Measurements from ENCODE around the gene NOS1. TPM values are rescaled to one million over a fixed set of nuclear protein-coding genes. Genes with fewer than 3 reads are reported as not detected.

The NOS1 gene
- total and polyA plus RNA-seq, 2 of the 8 experiments (the other 6 are each of a cell fraction or from before 2014, with no cell fraction given): 1.5 to 2.0 TPM

DNA sequence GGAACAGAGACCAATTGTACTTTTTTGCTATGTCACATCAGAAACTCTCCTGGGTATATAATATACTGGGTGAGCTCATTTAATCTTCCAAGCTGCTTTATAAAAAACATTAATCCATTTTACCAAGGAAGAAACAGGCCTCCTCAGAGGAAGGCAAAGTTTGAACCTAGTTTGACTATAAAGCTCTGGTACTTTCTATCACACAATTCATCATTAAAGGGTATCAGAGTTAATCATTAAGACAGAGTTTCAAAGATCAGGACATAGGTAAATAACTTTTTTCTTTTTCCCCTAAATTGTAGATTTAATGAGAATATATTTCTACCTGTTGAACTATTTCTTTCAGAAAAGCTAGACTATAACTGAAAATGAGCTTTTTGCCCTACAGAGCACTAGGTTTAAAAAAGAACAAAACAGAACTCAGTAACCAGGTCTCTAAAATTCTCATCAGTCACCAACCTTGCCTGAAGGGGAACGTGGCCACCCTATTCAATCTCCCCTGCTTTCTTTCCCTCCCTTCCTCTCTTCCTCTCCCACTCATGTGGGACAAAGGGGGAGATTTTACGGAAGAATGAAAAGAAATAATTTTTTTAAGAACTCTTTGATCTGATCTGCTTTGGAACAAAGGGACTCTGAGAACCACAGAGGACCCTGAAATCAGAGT, 189.8 kb downstream of the NOS1 start:
- Histone ChIP-seq H2BK120ac (replicated peaks; ENCODE audit: low read depth, low read length) (no peak overlapping the region), H4K91ac (replicated peaks; ENCODE audit: insufficient read length, low read length) (no peak overlapping the region), H3K4me2 (ENCODE audit: insufficient read depth in 1 of 2, low read depth in 2 of 2, low read length in 2 of 2) (no peak overlapping the region), H2BK20ac (ENCODE audit: low read length) (no peak overlapping the region), H3K23me2 (ENCODE audit: low read depth, low read length) (no peaks in the 10 kb centered on the region), H4K5ac (ENCODE audit: insufficient read length, low read depth, low read length) (no peak overlapping the region), H3K4me1 (replicated peaks in 1 of 4; ENCODE audit: control insufficient read depth in 3 of 4, insufficient read depth in 4 of 4, low read length in 3 of 4) (no peaks in the 10 kb centered on the region), H3K23ac (ENCODE audit: insufficient read length) (no peak overlapping the region), H3K9ac (replicated peaks in 1 of 4; ENCODE audit: extremely low read depth in 1 of 4, low read depth in 3 of 4, low read length in 3 of 4) (no peak overlapping the region), H3K79me2 (ENCODE audit: control insufficient read depth in 1 of 2, insufficient read depth in 2 of 2, low read length in 2 of 2) (no peaks in the 10 kb centered on the region), H3K4me3 (ENCODE audit: extremely low read depth in 1 of 4, insufficient read depth in 2 of 4, low read depth in 3 of 4, low read length in 4 of 4) (no peak overlapping the region), H3K36me3 (ENCODE audit: control insufficient read depth in 2 of 4, insufficient read depth in 4 of 4, low read length in 3 of 4) (peaks cover 39 to 90% (median 68%) of the 10 kb centered on the region in 4 experiments), H3K27ac (ENCODE audit: low read depth, low read length) (no peak overlapping the region), H4K20me1 (replicated peaks in 1 of 2; ENCODE audit: control insufficient read depth in 1 of 2, insufficient read depth in 2 of 2, low read length in 2 of 2) (peaks cover 2 to 5% of the 10 kb centered on the region in 2 experiments), H2BK12ac (ENCODE audit: low read depth, low read length) (no peak overlapping the region), H3K4ac (replicated peaks; ENCODE audit: insufficient read length, low read depth, low read length) (no peak overlapping the region), H3K27me3 (replicated peaks in 1 of 4; ENCODE audit: control insufficient read depth in 3 of 4, extremely low read depth in 1 of 4, insufficient read depth in 3 of 4, low read length in 3 of 4) (no peaks in the 10 kb centered on the region), H4K8ac (ENCODE audit: extremely low read depth, insufficient read depth, low read length) (no peak overlapping the region), H2AFZ (ENCODE audit: low read length) (no peak overlapping the region), H3K56ac (replicated peaks; ENCODE audit: insufficient read length, low read depth, low read length) (no peak overlapping the region), H3K14ac (ENCODE audit: insufficient read length) (no peak overlapping the region), H3K18ac (ENCODE audit: extremely low read depth, low read length) (no peak overlapping the region), H3K79me1 (ENCODE audit: low read depth, low read length) (no peaks in the 10 kb centered on the region; the same call in 1 of the 2 replicates), H2AK5ac (ENCODE audit: low read depth, low read length) (no peak overlapping the region), H2BK5ac (ENCODE audit: low read depth, low read length) (no peak overlapping the region), H2BK15ac (ENCODE audit: low read length) (no peak overlapping the region), H3K9me3 (ENCODE audit: insufficient read depth in 2 of 2, low read depth in 1 of 2, low read length in 1 of 2) (no peaks in the 10 kb centered on the region)
- WGBS, 2 experiments (ENCODE audit: extremely low coverage in 1 of 2, insufficient coverage in 1 of 2, insufficient read length in 1 of 2, insufficient replicate concordance in 2 of 2, low coverage in 1 of 2, low lambda C conversion rate in 2 of 2, missing lambda C conversion rate in 1 of 2): 97% methylated on average over 2 of the region's 2 CpGs; no CpG with 5 or more reads in 1 of the 2 experiments
- POLR2A ChIA-PET (ENCODE audit: partially characterized antibody): no interaction called here
- DNase-seq (ENCODE audit: low read depth in 1 of 2, low spot score in 2 of 2): no peak
- CTCF ChIA-PET (ENCODE audit: partially characterized antibody): interaction anchor here (1.3 kb wide), 1 partner anchor 21 kb away, joined by 6 read pairs; no protein-coding TSS in a partner anchor
- FAIRE-seq: no peak
- TF ChIP-seq BCL11A (IDR thresholded peaks at IDR 0.05; ENCODE audit: low read depth in 2 of 2, low read length in 2 of 2) (no peak), SIX5 (IDR thresholded peaks at IDR 0.05; ENCODE audit: low read depth, low read length) (no peak), SAP30 (IDR thresholded peaks at IDR 0.05; ENCODE audit: insufficient read depth, insufficient replicate concordance, low read length) (no peak), POLR2AphosphoS5 (IDR thresholded peaks at IDR 0.05; ENCODE audit: low read depth, low read length) (no peak), RFX5 (IDR thresholded peaks at IDR 0.05; ENCODE audit: borderline replicate concordance, low read depth, low read length) (no peak), YY1 (IDR thresholded peaks at IDR 0.05; ENCODE audit: low read depth, low read length) (no peak), TAF7 (optimal IDR thresholded peaks at IDR 0.05; ENCODE audit: borderline replicate concordance, low read depth, low read length) (no peak), SUZ12 (IDR thresholded peaks at IDR 0.05; ENCODE audit: low read length) (no peak), GTF2F1 (IDR thresholded peaks at IDR 0.05; ENCODE audit: borderline replicate concordance, low read depth, low read length) (no peak), SRF (IDR thresholded peaks at IDR 0.05; ENCODE audit: low read depth, low read length) (no peak), TCF12 (IDR thresholded peaks at IDR 0.05; ENCODE audit: low read depth, low read length) (no peak)
- TF ChIP-seq, protein P1, sequence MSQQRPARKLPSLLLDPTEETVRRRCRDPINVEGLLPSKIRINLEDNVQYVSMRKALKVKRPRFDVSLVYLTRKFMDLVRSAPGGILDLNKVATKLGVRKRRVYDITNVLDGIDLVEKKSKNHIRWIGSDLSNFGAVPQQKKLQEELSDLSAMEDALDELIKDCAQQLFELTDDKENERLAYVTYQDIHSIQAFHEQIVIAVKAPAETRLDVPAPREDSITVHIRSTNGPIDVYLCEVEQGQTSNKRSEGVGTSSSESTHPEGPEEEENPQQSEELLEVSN (IDR thresholded peaks at IDR 0.05): no peak

Data from H1 (cell line).